A549 (cell line): ENCODE measurements around the gene USP4. TPM values are rescaled to one million over a fixed set of nuclear protein-coding genes. Genes with fewer than 3 reads are reported as not detected.

Experiments
- ATAC-seq, 2 experiments: fragments of 200-7000 bp in 1 of 2; fragments of >200 bp in 1 of 2; cut with Nextera tagmentation in 1 of 2; cut with Tn5 transposase in 1 of 2; 3 replicates each; pipeline versions ENCODE4 v1.8.0 to v1.9.1; 2018 to 2020; ENCODE audit warnings: mild to moderate bottlenecking in 1 of 2, moderate library complexity in 1 of 2
- CTCF ChIA-PET: fragments of 300-600 bp; sonication (Branson Sonifier 250); formaldehyde crosslinking; extraction: SDS; loops from one replicate; lab custom pipeline; 2021; ENCODE audit warnings: antibody characterized with exemption, inconsistent platforms; lab: Yijun Ruan, JAX
- POLR2A ChIA-PET: fragments of 350-600 bp; formaldehyde crosslinking; extraction: SDS; loops from one replicate; lab custom pipeline; 2021; ENCODE audit warnings: antibody characterized with exemption, inconsistent platforms; lab: Yijun Ruan, JAX
- DNase-seq, 2 experiments: peaks; one replicate each; pipeline versions ENCODE4 v3.0.0 to v3.0.0-alpha.2; 2011 to 2016; ENCODE audit warnings: low read depth in 1 of 2, low spot score in 1 of 2
- FAIRE-seq: peaks from 2 replicates; lab custom pipeline; 2011; peaks lifted over from hg19 to GRCh38; lab: Jason Lieb, UNC
- H3K27ac ChIP-seq, 2 experiments: fragments of >200 bp; sonication (Bioruptor Twin); formaldehyde crosslinking; 3 replicates each; pipeline ENCODE4 v1.5.1; 2016 to 2017
- H3K4me1 ChIP-seq: fragments of >200 bp; sonication (Bioruptor Twin); formaldehyde crosslinking; 3 replicates; pipeline ENCODE4 v1.6.1; 2016
- H3K4me2 ChIP-seq: fragments of >200 bp; sonication (Bioruptor Twin); formaldehyde crosslinking; 3 replicates; pipeline ENCODE4 v1.6.1; 2016
- H3K4me3 ChIP-seq: fragments of >200 bp; sonication (Bioruptor Twin); formaldehyde crosslinking; 3 replicates; pipeline ENCODE4 v1.5.1; 2016
- H3K9me3 ChIP-seq: fragments of >200 bp; sonication (Bioruptor Twin); formaldehyde crosslinking; 3 replicates; pipeline ENCODE4 v1.6.1; 2016
- EHMT2 ChIP-seq: fragments of 200-600 bp; sonication (generic); IDR thresholded peaks from 2 replicates; pipeline ENCODE4 v1.6.1; 2016; ENCODE audit warnings: antibody characterized with exemption, low read depth, mild to moderate bottlenecking, moderate library complexity
- EP300 ChIP-seq, 2 experiments: fragments of >200 bp; sonication (Bioruptor Twin); formaldehyde crosslinking; IDR thresholded peaks; 2 replicates in 1 of 2; 3 replicates in 1 of 2; pipeline ENCODE4 v1.6.1; 2016 to 2017
- FOSL2 ChIP-seq, 2 experiments: fragments of 450-650 bp in 1 of 2; fragments of >200 bp in 1 of 2; sonication (Bioruptor Twin) in 1 of 2; formaldehyde crosslinking; IDR thresholded peaks; 2 replicates each; pipeline versions ENCODE4 v1.5.0 to v1.6.1; 2016 to 2020; ENCODE audit warnings: mild to moderate bottlenecking in 1 of 2, moderate library complexity in 1 of 2
- HEYL ChIP-seq: fragments of 250-450 bp; sonication (Bioruptor Pico); IDR thresholded peaks from 2 replicates; pipeline ENCODE4 v1.8.0; 2021; ENCODE audit warnings: mild to moderate bottlenecking, moderate library complexity
- HOXB13 ChIP-seq: fragments of 250-450 bp; sonication (Bioruptor Pico); IDR thresholded peaks from 2 replicates; pipeline ENCODE4 v1.5.0; 2020; ENCODE audit warnings: low read depth, mild to moderate bottlenecking, moderate library complexity
- JUNB ChIP-seq: fragments of >200 bp; sonication (Bioruptor Twin); formaldehyde crosslinking; IDR thresholded peaks from 2 replicates; pipeline ENCODE4 v1.6.1; 2016
- KDM5A ChIP-seq: fragments of 200-600 bp; sonication (generic); IDR thresholded peaks from 2 replicates; pipeline ENCODE4 v1.6.1; 2016; ENCODE audit warnings: antibody characterized with exemption, mild to moderate bottlenecking
- MAFK ChIP-seq: fragments of 450-650 bp; IDR thresholded peaks from 2 replicates; pipeline ENCODE4 v1.6.1; 2014; ENCODE audit not compliant: partially characterized antibody
- NPAS2 ChIP-seq: fragments of 250-450 bp; sonication (Bioruptor Pico); IDR thresholded peaks from 2 replicates; pipeline ENCODE4 v1.8.0; 2022; ENCODE audit warnings: mild to moderate bottlenecking, moderate library complexity, borderline replicate concordance
- NR3C1 ChIP-seq: fragments of >200 bp; sonication (Bioruptor Twin); formaldehyde crosslinking; IDR thresholded peaks from 3 replicates; pipeline ENCODE4 v1.6.1; 2017
- RNF2 ChIP-seq: fragments of 200-600 bp; sonication (generic); IDR thresholded peaks from 2 replicates; pipeline ENCODE4 v1.6.1; 2016; ENCODE audit warnings: low read depth, mild to moderate bottlenecking, antibody characterized with exemption, moderate library complexity, borderline replicate concordance
- SMC3 ChIP-seq: fragments of >200 bp; sonication (Bioruptor Twin); formaldehyde crosslinking; IDR thresholded peaks from 3 replicates; pipeline ENCODE4 v1.6.1; 2018; ENCODE audit warnings: inconsistent platforms
- SREBF2 ChIP-seq: fragments of 450-650 bp; IDR thresholded peaks from 2 replicates; pipeline ENCODE4 v1.6.1; 2014; ENCODE audit warnings: mild to moderate bottlenecking, moderate library complexity
- WGBS: methylation state at CpG from one replicate; pipeline ENCODE4 v1.1.6; 2017; ENCODE audit errors: missing lambda C conversion rate; 5-methylcytosine and 5-hydroxymethylcytosine counted together
- polyA plus RNA-seq, 4 experiments: library from polyadenylated mRNA; depleted of rRNA in 3 of 4; stranded (reverse); fragments of >200 nt; fragmentation: RNase III in 1 of 4; extraction: RNeasy Plus Mini Kit Qiagen cat#74134 plus additional on column Dnase treatment in 1 of 4; gene quantifications; 2 replicates in 3 of 4; 3 replicates in 1 of 4; pipeline ENCODE4 v1.2.3, GENCODE V29; 2011 to 2017
- TF ChIP-seq, protein P1 (sequence below): fragments of 250-450 bp; sonication (Bioruptor Pico); IDR thresholded peaks from 2 replicates; pipeline ENCODE4 v1.5.0; 2021; ENCODE audit warnings: mild to moderate bottlenecking, moderate library complexity, borderline replicate concordance
- TF ChIP-seq, protein P2 (sequence below): IDR thresholded peaks from 2 replicates; pipeline ENCODE4 v1.6.1; 2012
- TF ChIP-seq, protein P3 (sequence below): IDR thresholded peaks from 2 replicates; pipeline ENCODE4 v1.6.1; 2012; ENCODE audit warnings: low read depth, borderline replicate concordance

USP4 gene
- polyA plus RNA-seq, 2 of the 4 experiments (the other 2 are of a cell fraction): 12.9 to 23.7 TPM

DNA sequence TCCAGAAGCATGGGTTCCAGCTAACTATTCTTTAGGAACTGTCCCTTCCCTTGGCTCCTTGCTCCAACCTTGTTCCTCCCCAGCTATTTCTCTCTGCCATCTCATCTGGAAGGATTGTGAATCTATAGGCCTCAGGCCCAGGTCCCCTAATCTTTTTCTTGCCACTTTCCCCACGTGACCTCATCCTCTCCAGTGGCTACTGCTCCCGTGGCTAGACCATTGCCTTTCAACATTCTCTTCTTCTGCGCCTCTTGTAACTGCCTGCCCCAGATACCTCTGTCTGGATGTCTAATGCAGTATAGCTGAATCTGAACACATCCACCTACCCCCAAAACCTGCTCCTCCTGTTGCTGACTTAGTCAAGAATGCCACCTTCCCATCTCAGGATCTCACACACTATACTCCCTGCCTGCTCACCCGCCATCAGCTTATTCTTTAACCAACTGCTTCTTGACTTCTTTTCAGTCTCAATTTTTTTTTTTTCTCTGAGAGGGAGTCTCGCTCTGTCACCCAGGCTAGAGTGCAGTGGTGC lies 13.1 kb upstream of the USP4 start:
- 94% methylated on average over 5 of the region's 5 CpGs for WGBS
- Histone ChIP-seq H3K4me1 (peaks cover 31% of the 10 kb centered on the region), H3K27ac (peak overlapping the region in 1 of 2 experiments; percentile 83; a peak in 2 of 6 replicates), H3K9me3 (no peaks in the 10 kb centered on the region), H3K4me2 (no peak overlapping the region), H3K4me3 (no peak overlapping the region)
- POLR2A ChIA-PET: no interaction called here
- DNase-seq: no peak
- CTCF ChIA-PET: interaction anchor here (1.6 to 2.9 kb wide), 2 partner anchors 13 to 182 kb away, joined by 7 to 13 read pairs; partner anchors contain the start of genes KLHDC8B and USP4
- no peak for TF ChIP-seq SREBF2
- TF ChIP-seq EHMT2: no peak
- TF ChIP-seq HEYL (CRISPR knock-in tag): no peak
- TF ChIP-seq HOXB13: no peak
- no peak for TF ChIP-seq FOSL2 (IDR thresholded peaks at IDR 0.05)
- no peak for TF ChIP-seq FOSL2 (CRISPR knock-in tag; IDR thresholded peaks at IDR 0.05)
- TF ChIP-seq, protein P1, sequence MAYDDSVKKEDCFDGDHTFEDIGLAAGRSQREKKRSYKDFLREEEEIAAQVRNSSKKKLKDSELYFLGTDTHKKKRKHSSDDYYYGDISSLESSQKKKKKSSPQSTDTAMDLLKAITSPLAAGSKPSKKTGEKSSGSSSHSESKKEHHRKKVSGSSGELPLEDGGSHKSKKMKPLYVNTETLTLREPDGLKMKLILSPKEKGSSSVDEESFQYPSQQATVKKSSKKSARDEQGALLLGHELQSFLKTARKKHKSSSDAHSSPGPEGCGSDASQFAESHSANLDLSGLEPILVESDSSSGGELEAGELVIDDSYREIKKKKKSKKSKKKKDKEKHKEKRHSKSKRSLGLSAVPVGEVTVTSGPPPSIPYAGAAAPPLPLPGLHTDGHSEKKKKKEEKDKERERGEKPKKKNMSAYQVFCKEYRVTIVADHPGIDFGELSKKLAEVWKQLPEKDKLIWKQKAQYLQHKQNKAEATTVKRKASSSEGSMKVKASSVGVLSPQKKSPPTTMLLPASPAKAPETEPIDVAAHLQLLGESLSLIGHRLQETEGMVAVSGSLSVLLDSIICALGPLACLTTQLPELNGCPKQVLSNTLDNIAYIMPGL (CRISPR knock-in tag): no peak
- no peak for ATAC-seq
- FAIRE-seq: no peak

DNA sequence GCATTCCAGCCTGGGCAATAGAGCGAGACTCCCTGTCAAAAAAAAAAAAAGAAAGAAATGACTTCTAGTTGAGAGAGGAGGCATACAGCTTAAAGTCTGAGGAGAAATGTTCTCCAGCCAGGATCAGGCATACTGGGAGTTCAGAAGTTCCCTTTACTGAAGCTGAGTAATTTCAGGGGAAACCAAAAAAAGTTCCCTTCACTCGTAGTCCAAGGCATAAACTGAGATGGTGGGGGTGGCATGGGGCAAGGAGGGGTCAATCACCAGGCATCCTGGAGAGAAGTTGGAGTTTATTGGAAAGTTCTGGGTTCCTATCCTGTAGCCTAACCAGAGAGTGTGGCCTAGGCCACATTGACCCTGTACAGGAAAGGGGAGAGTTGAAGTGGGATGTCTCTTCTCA lies 12.4 kb upstream of the USP4 start:
- H3K9me3 ChIP-seq: no peaks in the 10 kb centered on the region
- 83% methylated on average over 2 of the region's 2 CpGs for WGBS
- no peak overlapping the region for H3K4me3 ChIP-seq
- FAIRE-seq: no peak
- ChIA-PET POLR2A (interaction anchor here (1.8 kb wide), 1 partner anchor 12 kb away, joined by 8 read pairs; the partner anchor contains the start of gene USP4), CTCF (interaction anchor here (1.6 to 2.9 kb wide), 2 partner anchors 12 to 181 kb away, joined by 7 to 13 read pairs; partner anchors contain the start of genes KLHDC8B and USP4)
- H3K4me2 ChIP-seq: peak overlapping the region; percentile 55
- peak overlapping the region; percentile 53 to 83 for H3K27ac ChIP-seq
- no peak for DNase-seq
- peak; percentile 23 to 38; a peak in 3 of 6 replicates for ATAC-seq
- TF ChIP-seq, protein P2, sequence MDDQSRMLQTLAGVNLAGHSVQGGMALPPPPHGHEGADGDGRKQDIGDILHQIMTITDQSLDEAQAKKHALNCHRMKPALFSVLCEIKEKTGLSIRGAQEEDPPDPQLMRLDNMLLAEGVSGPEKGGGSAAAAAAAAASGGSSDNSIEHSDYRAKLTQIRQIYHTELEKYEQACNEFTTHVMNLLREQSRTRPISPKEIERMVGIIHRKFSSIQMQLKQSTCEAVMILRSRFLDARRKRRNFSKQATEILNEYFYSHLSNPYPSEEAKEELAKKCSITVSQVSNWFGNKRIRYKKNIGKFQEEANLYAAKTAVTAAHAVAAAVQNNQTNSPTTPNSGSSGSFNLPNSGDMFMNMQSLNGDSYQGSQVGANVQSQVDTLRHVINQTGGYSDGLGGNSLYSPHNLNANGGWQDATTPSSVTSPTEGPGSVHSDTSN: no peak
- no peak for TF ChIP-seq KDM5A
- TF ChIP-seq, protein P3, sequence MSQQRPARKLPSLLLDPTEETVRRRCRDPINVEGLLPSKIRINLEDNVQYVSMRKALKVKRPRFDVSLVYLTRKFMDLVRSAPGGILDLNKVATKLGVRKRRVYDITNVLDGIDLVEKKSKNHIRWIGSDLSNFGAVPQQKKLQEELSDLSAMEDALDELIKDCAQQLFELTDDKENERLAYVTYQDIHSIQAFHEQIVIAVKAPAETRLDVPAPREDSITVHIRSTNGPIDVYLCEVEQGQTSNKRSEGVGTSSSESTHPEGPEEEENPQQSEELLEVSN: no peak
- no peak for TF ChIP-seq NR3C1
- no peak for TF ChIP-seq JUNB
- no peak for TF ChIP-seq NPAS2 (CRISPR knock-in tag)
- TF ChIP-seq SMC3: no peak
- TF ChIP-seq RNF2: no peak
- TF ChIP-seq MAFK: no peak
- no peak for TF ChIP-seq HEYL (CRISPR knock-in tag)
- TF ChIP-seq, protein P1 (CRISPR knock-in tag): no peak
- TF ChIP-seq EHMT2: no peak
- TF ChIP-seq EP300 (IDR thresholded peaks at IDR 0.05): no peak
- TF ChIP-seq SREBF2: no peak
- H3K4me1 ChIP-seq: peaks cover 31% of the 10 kb centered on the region
